Lung (tissue), 12 donors: ENCODE data around the gene MYLK. TPM values are rescaled to one million over a fixed set of nuclear protein-coding genes. Genes with fewer than 3 reads are reported as not detected.

Experiments used
- ATAC-seq: fragments of 200-7000 bp; cut with Tn5 transposase; one replicate; pipeline ENCODE4 v1.9.1; 2020; ENCODE audit warnings: moderate number of reproducible peaks; ENCODE audit not compliant: insufficient read depth, low FRiP score
- DNase-seq, 3 donors: peaks; one replicate each; pipeline ENCODE4 v3.0.0-alpha.2; 2013 to 2017
- H3K27ac ChIP-seq, 2 donors: one replicate each; pipeline ENCODE4 v1.5.1; 2013; ENCODE audit warnings: mild to moderate bottlenecking in 2 of 2, moderate library complexity in 2 of 2, control low read depth in 1 of 2, inconsistent platforms in 1 of 2, low read depth in 1 of 2, low read length in 1 of 2
- H3K27me3 ChIP-seq, 3 donors: one replicate each; pipeline ENCODE4 v1.5.1; 2013; ENCODE audit warnings: low read length in 2 of 3; ENCODE audit not compliant: control insufficient read depth in 3 of 3, insufficient read depth in 3 of 3
- H3K36me3 ChIP-seq, 4 donors: one replicate each; pipeline ENCODE4 v1.5.1; 2013; ENCODE audit warnings: low read length in 4 of 4, mild to moderate bottlenecking in 1 of 4, moderate library complexity in 1 of 4; ENCODE audit not compliant: control insufficient read depth in 4 of 4, insufficient read depth in 4 of 4
- H3K4me1 ChIP-seq, 5 donors: one replicate each; pipeline ENCODE4 v1.5.1; 2013; ENCODE audit warnings: low read length in 5 of 5, mild to moderate bottlenecking in 2 of 5, moderate library complexity in 1 of 5; ENCODE audit not compliant: control insufficient read depth in 5 of 5, insufficient read depth in 5 of 5
- H3K4me3 ChIP-seq: one replicate; pipeline ENCODE4 v1.5.1; 2013; ENCODE audit warnings: mild to moderate bottlenecking, control low read depth, moderate library complexity
- H3K9ac ChIP-seq, 2 donors: one replicate each; pipeline ENCODE4 v1.5.1; 2013; ENCODE audit warnings: low read length in 2 of 2, control low read depth in 1 of 2; ENCODE audit not compliant: insufficient read depth in 1 of 2
- H3K9me3 ChIP-seq, 4 donors: one replicate each; pipeline ENCODE4 v1.5.1; 2013; ENCODE audit warnings: low read length in 3 of 4, mild to moderate bottlenecking in 1 of 4, moderate library complexity in 1 of 4; ENCODE audit not compliant: control insufficient read depth in 4 of 4, insufficient read depth in 3 of 4
- WGBS, 2 donors: extraction: QIAGEN DNeasy Blood & Tissue Kit; methylation state at CpG; one replicate each; pipeline ENCODE4 v1.1.7; 2013; 5-methylcytosine and 5-hydroxymethylcytosine counted together
- polyA plus RNA-seq, 2 donors: library from polyadenylated mRNA; stranded (reverse); fragments of 200-250 nt; gene quantifications; one replicate each; pipeline ENCODE4 v1.2.1, GENCODE V29; 2013
- total RNA-seq, 2 donors: library from RNA; depleted of rRNA in 1 of 2; stranded (reverse); fragments of >200 nt in 1 of 2; gene quantifications; one replicate each; pipeline ENCODE4 v1.2.1, GENCODE V29; 2014 to 2021
- TF ChIP-seq, protein P1 (sequence below): IDR thresholded peaks from 2 replicates; pipeline ENCODE4 v1.5.1; 2012; ENCODE audit warnings: mild to moderate bottlenecking; ENCODE audit errors: control extremely low read depth, extremely low read depth
- donor health status: control.
- donor health status: control.
- donor health status: Bipolar disorder and iron deficiency.
- donor health status: healthy.
- donor health status: DM: yes; HTN: yes; CAD: no.

Gene MYLK
- total and polyA plus RNA-seq, 4 donors = 23.3 to 324 (median 112) TPM

DNA sequence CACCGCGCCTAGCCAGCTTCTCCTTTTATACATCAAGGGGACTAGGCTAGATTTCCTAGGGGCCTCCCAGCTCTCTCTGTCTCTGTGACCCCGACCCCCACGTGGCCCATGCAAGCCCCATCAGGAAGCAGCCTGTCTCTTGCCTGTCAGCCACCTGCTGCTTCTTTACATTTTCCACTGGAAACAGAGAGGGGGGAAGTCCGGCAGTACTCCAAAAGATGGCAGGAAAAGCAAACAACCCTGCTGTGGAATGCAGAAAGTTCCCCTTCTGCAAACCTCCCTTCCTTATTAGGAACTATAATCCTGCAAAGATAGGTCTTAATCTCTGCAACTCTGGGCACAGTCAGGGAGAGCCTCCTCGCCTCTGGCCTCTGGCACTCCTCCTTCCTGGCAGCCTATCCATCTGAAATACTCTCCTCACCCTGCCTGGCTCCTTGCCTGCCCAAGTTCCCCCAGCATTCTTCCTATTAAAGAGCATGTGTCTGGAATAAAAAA, 251.9 kb downstream of the MYLK start:
- TF ChIP-seq, protein P1, sequence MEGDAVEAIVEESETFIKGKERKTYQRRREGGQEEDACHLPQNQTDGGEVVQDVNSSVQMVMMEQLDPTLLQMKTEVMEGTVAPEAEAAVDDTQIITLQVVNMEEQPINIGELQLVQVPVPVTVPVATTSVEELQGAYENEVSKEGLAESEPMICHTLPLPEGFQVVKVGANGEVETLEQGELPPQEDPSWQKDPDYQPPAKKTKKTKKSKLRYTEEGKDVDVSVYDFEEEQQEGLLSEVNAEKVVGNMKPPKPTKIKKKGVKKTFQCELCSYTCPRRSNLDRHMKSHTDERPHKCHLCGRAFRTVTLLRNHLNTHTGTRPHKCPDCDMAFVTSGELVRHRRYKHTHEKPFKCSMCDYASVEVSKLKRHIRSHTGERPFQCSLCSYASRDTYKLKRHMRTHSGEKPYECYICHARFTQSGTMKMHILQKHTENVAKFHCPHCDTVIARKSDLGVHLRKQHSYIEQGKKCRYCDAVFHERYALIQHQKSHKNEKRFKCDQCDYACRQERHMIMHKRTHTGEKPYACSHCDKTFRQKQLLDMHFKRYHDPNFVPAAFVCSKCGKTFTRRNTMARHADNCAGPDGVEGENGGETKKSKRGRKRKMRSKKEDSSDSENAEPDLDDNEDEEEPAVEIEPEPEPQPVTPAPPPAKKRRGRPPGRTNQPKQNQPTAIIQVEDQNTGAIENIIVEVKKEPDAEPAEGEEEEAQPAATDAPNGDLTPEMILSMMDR = no peak
- H3K27me3 ChIP-seq = no peaks in the 10 kb centered on the region
- DNase-seq (peak; percentile 77 to 81 (median 80)), ATAC-seq (no peak)
- 30 to 43% methylated on average over 6 of the region's 6 CpGs for WGBS, 2 donors
- H3K4me1 ChIP-seq = peaks cover 0 to 35% (median 11%) of the 10 kb centered on the region in 5 donors
- H3K27ac ChIP-seq = peak overlapping the region in 1 of 2 donors; percentile 3
- no peaks in the 10 kb centered on the region for H3K9me3 ChIP-seq
- no peak overlapping the region for H3K4me3 ChIP-seq
- peaks cover 0 to 62% (median 38%) of the 10 kb centered on the region in 4 donors for H3K36me3 ChIP-seq
- no peak overlapping the region for H3K9ac ChIP-seq

DNA sequence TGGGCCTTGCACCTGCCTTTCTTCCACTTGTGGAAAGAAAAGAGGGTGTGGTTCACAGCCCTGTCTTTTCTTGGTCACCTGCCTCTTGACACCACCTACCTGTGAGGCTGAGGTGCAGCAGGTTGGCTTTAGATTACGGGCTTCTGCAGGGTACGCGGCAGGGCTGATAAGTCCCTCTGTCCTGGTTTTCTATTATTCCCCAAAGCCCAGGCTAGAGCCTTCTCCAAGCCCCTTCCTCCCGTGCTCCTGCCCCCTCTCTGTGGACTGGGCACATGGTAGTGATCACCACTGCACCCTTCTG, 254.4 kb downstream of the MYLK start:
- ATAC-seq (no peak), DNase-seq (no peak)
- 95 to 97% methylated on average over 4 of the region's 4 CpGs for WGBS, 2 donors
- TF ChIP-seq, protein P1 = no peak
- H3K9me3 ChIP-seq = no peaks in the 10 kb centered on the region
- no peak overlapping the region for H3K9ac ChIP-seq
- H3K4me1 ChIP-seq = peaks cover 0 to 26% (median 5%) of the 10 kb centered on the region in 5 donors
- H3K27me3 ChIP-seq = no peaks in the 10 kb centered on the region
- H3K4me3 ChIP-seq = no peak overlapping the region
- peaks cover 0 to 64% (median 45%) of the 10 kb centered on the region in 4 donors for H3K36me3 ChIP-seq
- H3K27ac ChIP-seq = no peak overlapping the region

DNA sequence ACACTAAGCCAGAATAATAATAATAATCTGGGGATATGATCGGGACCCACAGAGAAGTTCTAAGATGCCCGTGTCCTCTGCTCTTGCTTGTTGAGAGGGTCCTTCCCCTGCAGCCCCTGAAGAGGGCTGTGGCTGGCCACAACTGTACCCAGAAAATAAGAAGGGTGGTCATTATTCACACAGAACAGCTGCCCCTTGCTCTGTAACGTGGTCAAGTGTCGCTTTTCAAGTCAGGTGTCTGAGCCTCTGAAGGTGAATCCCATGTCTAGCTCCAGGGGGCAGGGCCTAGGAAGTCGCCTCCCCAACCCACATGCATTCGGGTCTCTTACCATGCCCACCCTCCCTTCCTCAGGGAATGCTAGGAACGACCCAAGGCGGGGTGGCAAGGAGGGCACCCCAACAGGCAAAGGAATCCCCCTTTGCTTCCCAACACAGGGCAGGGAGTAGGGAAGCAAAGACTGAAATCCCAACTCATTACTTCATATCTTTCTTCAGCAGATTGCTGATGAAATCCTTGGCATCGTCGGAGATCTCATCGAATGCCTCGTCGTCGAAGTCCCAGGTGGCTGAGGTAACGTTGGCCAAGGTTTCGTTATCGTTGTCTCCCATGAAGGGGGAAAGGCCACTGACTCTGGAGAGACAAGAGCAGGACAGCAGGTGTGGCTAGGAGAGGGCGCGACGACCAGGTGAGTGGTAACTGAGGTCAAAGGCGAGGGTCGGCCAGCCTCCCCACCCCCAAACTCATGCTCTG, 255.0 kb downstream of the MYLK start:
- Histone ChIP-seq H3K36me3 (peaks cover 0 to 65% (median 44%) of the 10 kb centered on the region in 4 donors), H3K9me3 (no peaks in the 10 kb centered on the region)

More for the DNA sequence above, 255.0 kb downstream of the MYLK start:
- WGBS, 2 donors = 93% methylated on average over 22 of the region's 22 CpGs
- Histone ChIP-seq H3K4me3 (no peak overlapping the region), H3K27me3 (no peaks in the 10 kb centered on the region), H3K4me1 (peaks cover 0 to 21% (median 0%) of the 10 kb centered on the region in 5 donors), H3K9ac (no peak overlapping the region), H3K27ac (no peak overlapping the region)
- TF ChIP-seq, protein P1 = no peak
- ATAC-seq (no peak), DNase-seq (no peak)
